Cardiac fibroblast (primary cell): ENCODE data around the gene NFKBIB.
"Not testable (repeated sequence)": the region's sequence is repeated elsewhere in the genome, so short reads cannot be mapped to it uniquely, and the experiment has no call there.

Source experiments
- DNase-seq, 2 donors: peaks; one replicate each; pipeline versions ENCODE4 v3.0.0 to v3.0.0-alpha.2; 2010; ENCODE audit warnings: low read depth in 2 of 2
- H3K4me3 ChIP-seq, 2 donors: replicated peaks in 1 of 2; 1 replicate in 1 of 2; 2 replicates in 1 of 2; pipeline ENCODE4 v1.5.1; 2011; ENCODE audit warnings: low read depth in 2 of 2, low read length in 2 of 2, mild to moderate bottlenecking in 2 of 2, moderate library complexity in 1 of 2
- CTCF ChIP-seq: IDR thresholded peaks from one replicate; pipeline ENCODE4 v1.5.1; 2011; ENCODE audit warnings: low read depth, mild to moderate bottlenecking, low read length, inconsistent platforms

Gene NFKBIB

GRCh38 chr19:38869160-38869835 lies 30.5 kb upstream of the NFKBIB start:
- peak in 1 of 2 donors; percentile 5 for DNase-seq
- no peak for TF ChIP-seq CTCF
- peak overlapping the region; percentile 43 for H3K4me3 ChIP-seq

- H3K4me3 ChIP-seq, result peak overlapping the region; percentile 43
- peak; percentile 50 to 68 for DNase-seq
- peak; percentile 71 for TF ChIP-seq CTCF
Measured at GRCh38 chr19:38869836-38870607, 29.7 kb upstream of the NFKBIB start.

- no peak overlapping the region for H3K4me3 ChIP-seq
Measured at GRCh38 chr19:38870612-38871011, 29.2 kb upstream of the NFKBIB start.

GRCh38 chr19:38873400-38873799 lies 26.4 kb upstream of the NFKBIB start:
- H3K4me3 ChIP-seq, DNase-seq: not testable (repeated sequence)

More at GRCh38 chr19:38870612-38871011, 29.2 kb upstream of the NFKBIB start:
- TF ChIP-seq CTCF, result no peak
- no peak for DNase-seq

GRCh38 chr19:38875656-38876395 lies 23.9 kb upstream of the NFKBIB start:
- no peak for TF ChIP-seq CTCF
- DNase-seq, result no peak

GRCh38 chr19:38877781-38878574 lies 21.8 kb upstream of the NFKBIB start, which contains the start of gene RINL:
Gene RINL (minus strand): TSS chr19:38878275. CDS start chr19:38876742, 1,533 bp downstream.
- TF ChIP-seq CTCF, result no peak
- no peak within 1 kb of the TSS for H3K4me3 ChIP-seq
- no peak for DNase-seq

More at GRCh38 chr19:38875656-38876395, 23.9 kb upstream of the NFKBIB start:
- no peak overlapping the region for H3K4me3 ChIP-seq
